ENCODE data around the gene DYNC1I1. TPM values are rescaled to one million over a fixed set of nuclear protein-coding genes. Genes with fewer than 3 reads are reported as not detected.

The DYNC1I1 gene
- total and polyA plus RNA-seq, 2 donors (not counting 3 experiments of a cell fraction or from before 2014, with no cell fraction given): 1.8 to 3.6 TPM

GRCh38 chr7:95847061-95847460 lies 74.7 kb downstream of the DYNC1I1 start:
- DNase-seq (ENCODE audit: low read depth, low spot score): no peak

More at GRCh38 chr7:95847061-95847460, 74.7 kb downstream of the DYNC1I1 start:
- Histone ChIP-seq H3K4me2 (ENCODE audit: insufficient read depth, low read length) (no peak overlapping the region), H3K36me3 (ENCODE audit: control insufficient read depth in 2 of 2, extremely low read depth in 1 of 2, insufficient read depth in 2 of 2, low read length in 2 of 2) (no peaks in the 10 kb centered on the region), H3K9me3 (replicated peaks; ENCODE audit: control insufficient read depth, insufficient read depth, low read length) (no peaks in the 10 kb centered on the region), H3K9ac (replicated peaks; ENCODE audit: extremely low read depth, insufficient read depth, low read length) (no peak overlapping the region), H3K27ac (ENCODE audit: insufficient read depth, low read depth, low read length) (no peak overlapping the region), H3K27me3 (ENCODE audit: control insufficient read depth in 2 of 2, insufficient read depth in 2 of 2, low read length in 2 of 2) (no peaks in the 10 kb centered on the region), H4K20me1 (replicated peaks; ENCODE audit: control insufficient read depth, extremely low read depth, insufficient read depth, low read length) (no peaks in the 10 kb centered on the region), H3K4me3 (replicated peaks in 1 of 3; ENCODE audit: insufficient read depth in 1 of 3, low read depth in 1 of 3, low read length in 3 of 3) (no peak overlapping the region), H3K79me2 (ENCODE audit: control insufficient read depth, insufficient read depth, low read length) (no peaks in the 10 kb centered on the region), H2AFZ (ENCODE audit: low read depth, low read length) (no peak overlapping the region), H3K4me1 (ENCODE audit: control insufficient read depth, extremely low read depth, insufficient read depth, low read length) (no peaks in the 10 kb centered on the region), H3K9me1 (replicated peaks; ENCODE audit: control insufficient read depth, extremely low read depth, insufficient read depth, low read length) (no peaks in the 10 kb centered on the region)
- FAIRE-seq: no peak
- TF ChIP-seq, protein P1, sequence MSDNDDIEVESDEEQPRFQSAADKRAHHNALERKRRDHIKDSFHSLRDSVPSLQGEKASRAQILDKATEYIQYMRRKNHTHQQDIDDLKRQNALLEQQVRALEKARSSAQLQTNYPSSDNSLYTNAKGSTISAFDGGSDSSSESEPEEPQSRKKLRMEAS (IDR thresholded peaks at IDR 0.05; ENCODE audit: insufficient read depth, insufficient read length): no peak
- no peak for TF ChIP-seq GATA2 (IDR thresholded peaks at IDR 0.05; ENCODE audit: insufficient read depth, insufficient read length, low read depth, low read length)
- no peak for TF ChIP-seq CTCF (IDR thresholded peaks at IDR 0.05; ENCODE audit: extremely low read depth in 1 of 2, insufficient read depth in 1 of 2, low read depth in 1 of 2, low read length in 2 of 2)
- TF ChIP-seq POLR2A (IDR thresholded peaks at IDR 0.05; ENCODE audit: low read depth, low read length): no peak
- no peak for TF ChIP-seq FOS (IDR thresholded peaks at IDR 0.05; ENCODE audit: borderline replicate concordance, insufficient read depth, low read length)
- no peak for TF ChIP-seq MYC (IDR thresholded peaks at IDR 0.05; ENCODE audit: low read depth, low read length)
- no peak for TF ChIP-seq JUN (IDR thresholded peaks at IDR 0.05; ENCODE audit: borderline replicate concordance, insufficient read depth, insufficient read length, low read depth)
- no peak for TF ChIP-seq EZH2 (IDR thresholded peaks at IDR 0.05; ENCODE audit: borderline replicate concordance, low read depth, low read length, severe bottlenecking)
- no peak for TF ChIP-seq POLR2AphosphoS5 (IDR thresholded peaks at IDR 0.05; ENCODE audit: insufficient read depth, low read depth, low read length)
- CTCF ChIA-PET: interaction anchor here (1.6 kb wide), 1 partner anchor 25 kb away, joined by 3 read pairs; no protein-coding TSS in a partner anchor
- intact Hi-C loops (cut with micrococcal nuclease): no loop called here
- dilution Hi-C loops (cut with MboI; ENCODE audit: extremely low pct_ligation_motif_present, low sequenced_read_pairs): no loop called here
- POLR2A ChIA-PET: no interaction called here
- BruUV-seq (replicated peaks): no TSS peak
